Aorta (tissue), 5 donors: ENCODE results near the gene NDUFV1. TPM values are rescaled to one million over a fixed set of nuclear protein-coding genes. Genes with fewer than 3 reads are reported as not detected.

Experiments used
- ATAC-seq: fragments of 200-7000 bp; cut with Tn5 transposase; one replicate; pipeline ENCODE4 v1.9.1; 2022; ENCODE audit warnings: moderate library complexity; ENCODE audit not compliant: low FRiP score
- DNase-seq, 2 donors: peaks; one replicate each; pipeline ENCODE4 v3.0.0-alpha.2; 2020
- H3K27ac ChIP-seq, 2 donors: one replicate each; pipeline ENCODE4 v1.5.1; 2013; ENCODE audit warnings: low read length in 2 of 2, mild to moderate bottlenecking in 2 of 2, moderate library complexity in 2 of 2, control low read depth in 1 of 2, inconsistent platforms in 1 of 2, low read depth in 1 of 2
- H3K27me3 ChIP-seq, 2 donors: one replicate each; pipeline ENCODE4 v1.6.1; 2013; ENCODE audit warnings: control low read depth in 1 of 2, low read length in 1 of 2, mild to moderate bottlenecking in 1 of 2, moderate library complexity in 1 of 2; ENCODE audit not compliant: insufficient read depth in 2 of 2, control insufficient read depth in 1 of 2
- H3K36me3 ChIP-seq, 2 donors: one replicate each; pipeline ENCODE4 v1.6.1; 2013; ENCODE audit warnings: control low read depth in 1 of 2, low read length in 1 of 2, mild to moderate bottlenecking in 1 of 2; ENCODE audit not compliant: insufficient read depth in 2 of 2, control insufficient read depth in 1 of 2
- H3K4me1 ChIP-seq, 2 donors: one replicate each; pipeline ENCODE4 v1.6.1; 2013; ENCODE audit warnings: low read length in 2 of 2, control low read depth in 1 of 2, mild to moderate bottlenecking in 1 of 2, moderate library complexity in 1 of 2; ENCODE audit not compliant: insufficient read depth in 2 of 2, control insufficient read depth in 1 of 2
- H3K4me3 ChIP-seq, 2 donors: one replicate each; pipeline ENCODE4 v1.5.1; 2013; ENCODE audit warnings: low read length in 2 of 2, control low read depth in 1 of 2, mild to moderate bottlenecking in 1 of 2
- H3K9me3 ChIP-seq: one replicate; pipeline ENCODE4 v1.6.1; 2013; ENCODE audit warnings: mild to moderate bottlenecking, low read length; ENCODE audit not compliant: control insufficient read depth
- WGBS, 2 donors: extraction: QIAGEN DNeasy Blood & Tissue Kit; methylation state at CpG; one replicate each; pipeline ENCODE4 v1.1.7; 2013; 5-methylcytosine and 5-hydroxymethylcytosine counted together
- intact Hi-C, 2 donors: fragments of 100-400 bp; cut with DNase I; formaldehyde crosslinking; loops; one replicate each; pipeline versions ENCODE4 v1.14.2 to v1.15.0; 2022
- polyA plus RNA-seq, 2 donors: library from polyadenylated mRNA; stranded (reverse); fragments of 200-250 nt; gene quantifications; one replicate each; pipeline ENCODE4 v1.2.3, GENCODE V29; 2013
- total RNA-seq, 2 donors: library from RNA; stranded (reverse); fragmentation: NEBNext Ultra II Directional; extraction: Animal tissue kit (Norgen Biotek cat#: 25700); gene quantifications; one replicate each; pipeline ENCODE4 v1.2.1, GENCODE V29; 2021
- donor health status: healthy with polysubstance abuse.
- donor health status: Bipolar disorder and iron deficiency.
- donor health status: DM: no; HTN: no; CAD: no.
- donor health status: DM: no; HTN: no; CAD: no.
- donor health status: DM: yes; HTN: yes; CAD: no.

NDUFV1 gene
- total and polyA plus RNA-seq, 4 donors, result 104 to 295 (median 118) TPM

- Histone ChIP-seq H3K4me3 (no peak overlapping the region), H3K9me3 (no peaks in the 10 kb centered on the region), H3K36me3 (no peaks in the 10 kb centered on the region), H3K4me1 (no peaks in the 10 kb centered on the region), H3K27me3 (no peaks in the 10 kb centered on the region), H3K27ac (no peak overlapping the region)
- intact Hi-C loops, result no loop called here
- DNase-seq, result no peak
- WGBS, 2 donors, result 90 to 91% methylated on average over 13 of the region's 13 CpGs
- ATAC-seq, result no peak
Measured at GRCh38 chr11:67612751-67613150, 6.0 kb downstream of the NDUFV1 start.

GRCh38 chr11:67613313-67613959 is 6.7 kb downstream of the NDUFV1 start:
- Histone ChIP-seq H3K27me3 (no peaks in the 10 kb centered on the region), H3K4me3 (no peak overlapping the region), H3K36me3 (no peaks in the 10 kb centered on the region), H3K27ac (no peak overlapping the region), H3K9me3 (no peaks in the 10 kb centered on the region), H3K4me1 (no peaks in the 10 kb centered on the region)
- WGBS, 2 donors, result 85 to 87% methylated on average over 17 of the region's 17 CpGs
- ATAC-seq, result no peak
- intact Hi-C loops, result no loop called here
- DNase-seq, result no peak

DNA sequence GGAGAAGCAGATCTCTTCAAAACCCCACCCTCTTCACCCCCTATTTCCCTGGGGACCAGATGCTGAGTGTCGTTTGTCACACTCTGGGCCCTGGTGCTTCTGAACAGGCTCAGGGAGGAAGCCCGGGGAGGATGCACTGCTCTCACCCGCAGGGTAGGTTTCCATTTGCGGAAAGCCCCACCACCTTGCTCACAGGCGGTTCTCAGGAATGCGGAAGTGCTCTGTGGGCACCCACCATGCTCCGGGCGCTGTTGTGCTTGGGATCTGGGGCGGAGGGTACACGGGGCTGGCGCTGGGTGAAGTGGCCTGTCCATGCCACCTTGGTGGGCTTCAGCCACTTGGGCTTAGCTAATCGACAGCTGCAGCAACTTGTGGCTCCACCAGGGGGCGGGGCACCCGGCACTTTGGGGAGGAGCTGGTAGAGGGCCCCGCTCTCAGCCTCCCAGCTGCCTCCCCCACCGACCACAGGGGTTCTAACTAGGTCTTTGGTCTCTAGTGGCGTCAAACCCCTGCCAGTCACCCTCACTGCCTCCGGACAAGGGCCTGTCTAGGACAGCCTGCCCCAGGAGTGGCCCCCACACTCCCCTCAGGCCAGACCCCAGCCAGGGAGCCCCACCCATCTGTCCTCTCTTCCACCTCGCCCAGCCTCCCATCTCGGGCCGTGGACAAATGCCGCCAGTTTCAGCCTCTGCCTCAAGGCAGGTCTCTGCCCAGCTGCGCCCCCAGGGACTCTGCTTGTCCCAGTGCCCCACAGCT is 7.4 kb downstream of the NDUFV1 start:
- no peaks in the 10 kb centered on the region for H3K4me1 ChIP-seq
- 8 to 10% methylated on average over 23 of the region's 23 CpGs for WGBS, 2 donors
- H3K27ac ChIP-seq, result no peak overlapping the region
- H3K4me3 ChIP-seq, result peak overlapping the region in 1 of 2 donors; percentile 5
- no peaks in the 10 kb centered on the region for H3K9me3 ChIP-seq
- intact Hi-C loops, result no loop called here
- DNase-seq, result peak; percentile 77 to 90
- H3K27me3 ChIP-seq, result no peaks in the 10 kb centered on the region
- peak; percentile 61 for ATAC-seq
- H3K36me3 ChIP-seq, result no peaks in the 10 kb centered on the region

DNA sequence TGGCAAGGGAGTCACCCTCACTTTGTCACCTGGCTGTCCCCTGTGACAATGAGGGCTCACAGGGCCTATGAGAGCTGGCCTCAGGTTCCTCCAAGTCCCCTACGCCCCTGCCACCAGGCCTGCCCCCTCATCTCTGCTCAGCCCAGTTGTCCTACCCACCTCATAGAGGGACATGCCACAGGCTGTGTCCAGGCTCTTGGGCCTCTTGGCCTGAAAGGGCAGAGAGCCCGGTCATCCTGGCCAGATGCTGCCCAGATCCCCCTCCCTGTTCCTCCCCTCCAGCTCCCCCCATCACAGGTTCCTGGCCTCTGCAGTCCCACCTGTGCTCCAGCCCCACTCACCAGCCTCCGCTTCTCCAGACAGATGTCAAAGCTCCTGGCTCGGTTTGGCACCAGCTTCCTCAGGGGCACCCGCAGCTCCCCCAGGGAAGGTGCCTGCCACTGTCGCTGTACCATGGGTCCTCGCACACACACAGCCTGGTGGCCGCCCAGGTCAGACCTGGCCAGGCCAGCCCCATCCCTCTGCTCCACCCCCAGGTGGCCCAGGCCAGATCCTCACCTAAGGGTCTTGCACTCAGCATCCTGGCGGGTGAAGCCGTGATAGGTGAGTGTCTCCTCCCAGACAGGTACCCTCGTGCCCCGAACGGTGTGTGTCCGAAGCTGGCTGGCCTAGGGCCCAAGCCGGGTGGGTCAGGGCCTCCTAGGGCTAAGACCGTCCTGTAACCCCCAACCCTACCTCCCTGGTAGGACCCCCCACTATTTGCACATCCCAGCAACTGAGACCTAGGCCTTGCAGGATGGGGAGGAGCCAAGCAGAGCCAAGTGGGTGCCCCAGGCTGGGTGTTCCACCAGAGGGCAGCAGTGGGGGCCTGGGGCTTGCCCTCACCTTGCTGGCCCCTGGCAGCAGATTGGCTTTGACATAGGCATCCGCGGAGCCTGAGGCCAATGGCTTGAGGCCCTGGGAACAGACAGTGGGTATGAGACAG is 8.3 kb downstream of the NDUFV1 start:
- H3K4me3 ChIP-seq, result no peak overlapping the region
- H3K9me3 ChIP-seq, result no peaks in the 10 kb centered on the region
- no peak overlapping the region for H3K27ac ChIP-seq
- no peaks in the 10 kb centered on the region for H3K27me3 ChIP-seq
- 75 to 78% methylated on average over 16 to 18 of the region's 18 CpGs for WGBS, 2 donors
- DNase-seq (peak in 1 of 2 donors; percentile 75), ATAC-seq (peak; percentile 15)
- H3K36me3 ChIP-seq, result no peaks in the 10 kb centered on the region
- intact Hi-C loops, result no loop called here
- no peaks in the 10 kb centered on the region for H3K4me1 ChIP-seq

GRCh38 chr11:67615728-67616430 is 9.1 kb downstream of the NDUFV1 start:
- H3K27ac ChIP-seq, result no peak overlapping the region
- DNase-seq, result no peak
- 20 to 24% methylated on average over 33 to 34 of the region's 34 CpGs for WGBS, 2 donors
- intact Hi-C loops, result no loop called here
- H3K9me3 ChIP-seq, result no peaks in the 10 kb centered on the region
- no peak overlapping the region for H3K4me3 ChIP-seq
- H3K36me3 ChIP-seq, result no peaks in the 10 kb centered on the region
- no peaks in the 10 kb centered on the region for H3K4me1 ChIP-seq
- no peak for ATAC-seq
- no peaks in the 10 kb centered on the region for H3K27me3 ChIP-seq

DNA sequence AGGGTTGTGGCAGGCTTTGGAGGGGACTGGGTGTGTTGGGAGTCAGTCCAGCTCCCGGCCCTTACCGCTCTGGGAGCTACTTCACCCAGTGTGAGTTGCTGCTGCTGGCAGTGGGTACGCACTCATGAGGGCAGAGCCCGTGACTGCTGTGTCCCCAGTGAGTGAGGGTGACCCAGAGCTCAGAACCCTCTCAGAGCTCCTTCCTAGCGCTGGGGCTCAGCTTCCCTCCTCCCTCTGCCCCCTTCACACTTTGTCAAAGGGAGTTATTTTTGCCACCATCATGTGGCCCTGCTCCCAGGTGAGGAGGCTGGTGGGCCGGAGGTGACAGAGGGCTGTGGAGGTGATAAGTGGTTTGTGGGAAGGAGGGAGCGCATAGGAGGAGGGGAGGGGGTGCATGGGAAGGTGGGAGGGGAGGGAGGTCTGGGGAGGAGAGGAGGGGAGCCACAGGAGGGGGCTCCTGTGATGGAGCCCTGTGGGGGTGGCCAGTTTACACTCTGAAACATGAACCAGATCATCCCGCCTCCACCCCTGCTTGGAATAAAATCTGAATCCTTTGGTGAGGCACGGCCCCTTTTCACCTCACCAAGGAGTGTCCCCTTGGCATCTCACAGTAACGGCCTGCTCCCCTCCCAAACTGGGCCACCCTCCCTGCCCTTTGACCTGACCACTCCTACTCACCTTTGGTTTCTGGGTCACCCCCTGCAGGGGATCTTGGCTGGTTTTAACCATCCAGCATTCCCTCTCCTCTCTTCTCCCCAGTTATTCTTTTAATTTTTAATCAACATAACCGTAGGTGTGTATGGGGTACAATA is 9.9 kb downstream of the NDUFV1 start:
- no peak for ATAC-seq
- WGBS, 2 donors, result 28 to 29% methylated on average over 10 to 11 of the region's 11 CpGs
- intact Hi-C loops, result no loop called here

GRCh38 chr11:67617243-67617953 is 10.7 kb downstream of the NDUFV1 start:
- Histone ChIP-seq H3K27ac (no peak overlapping the region), H3K9me3 (no peaks in the 10 kb centered on the region), H3K4me3 (no peak overlapping the region), H3K4me1 (no peaks in the 10 kb centered on the region), H3K36me3 (no peaks in the 10 kb centered on the region), H3K27me3 (no peaks in the 10 kb centered on the region)
- DNase-seq, result no peak
- intact Hi-C loops, result no loop called here
- ATAC-seq, result no peak
- 69 to 74% methylated on average over 7 of the region's 7 CpGs for WGBS, 2 donors

More for the DNA sequence above, 9.9 kb downstream of the NDUFV1 start:
- no peak for DNase-seq
- Histone ChIP-seq H3K36me3 (no peaks in the 10 kb centered on the region), H3K4me3 (no peak overlapping the region), H3K27me3 (no peaks in the 10 kb centered on the region), H3K9me3 (no peaks in the 10 kb centered on the region), H3K4me1 (no peaks in the 10 kb centered on the region), H3K27ac (no peak overlapping the region)
